ENCODE measurements around the gene TMSB15C.

TMSB15C gene

DNA sequence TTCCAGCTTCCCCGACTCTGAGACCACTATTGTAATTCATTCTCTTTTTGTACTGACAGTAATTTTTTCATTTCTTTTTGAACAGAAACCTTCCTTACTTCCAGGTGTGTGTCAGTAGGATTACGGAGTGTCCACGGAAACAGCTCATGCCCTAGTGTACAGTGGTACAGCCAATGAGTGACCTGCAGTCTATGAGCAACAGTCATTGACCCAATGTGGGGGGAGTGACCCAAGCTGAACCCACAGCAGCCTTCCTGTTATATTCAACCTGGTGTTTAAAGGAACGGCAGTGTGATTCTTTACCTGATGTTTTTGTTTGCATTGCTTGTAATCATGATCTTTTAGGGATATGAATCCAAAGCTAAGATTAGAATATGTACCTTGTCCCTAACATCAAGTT lies 35.0 kb downstream of the TMSB15C start:
- no peak for DNase-seq

- no peak for DNase-seq
Observed at GRCh38 chrX:104039689-104040505, 36.1 kb downstream of the TMSB15C start, which contains the start of gene H2BW2. Gene H2BW2, plus strand, starts transcription at chrX:104039956. Its CDS starts 39 bp downstream, at chrX:104039995.

All from CD4-positive, alpha-beta T cell treated with Interleukin-4 for 4 hours (primary cell).